B cell (primary cell): ENCODE measurements around the gene MRPS23. TPM values are rescaled to one million over a fixed set of nuclear protein-coding genes. Genes with fewer than 3 reads are reported as not detected.

Experiments used
- ATAC-seq: fragments of 200-7000 bp; cut with Tn5 transposase; one replicate; pipeline ENCODE4 v1.10.0; 2021; ENCODE audit warnings: low read depth, mild to moderate bottlenecking, moderate number of reproducible peaks, moderate library complexity
- CTCF ChIA-PET: fragments of 350-600 bp; sonication (Branson Sonifier 250); formaldehyde crosslinking; loops from one replicate; lab custom pipeline; 2021; ENCODE audit warnings: antibody characterized with exemption, inconsistent platforms; lab: Charles Lee
- POLR2A ChIA-PET: fragments of 350-600 bp; sonication (Branson Sonifier 250); formaldehyde crosslinking; loops from one replicate; lab custom pipeline; 2021; ENCODE audit warnings: antibody characterized with exemption; lab: Charles Lee
- DNase-seq: peaks from one replicate; pipeline ENCODE4 v3.0.0; 2013
- H2AFZ ChIP-seq: 2 replicates; pipeline ENCODE4 v1.6.1; 2012; ENCODE audit warnings: mild to moderate bottlenecking, low read depth, low read length; ENCODE audit not compliant: insufficient read depth, poor library complexity, severe bottlenecking
- H3K27ac ChIP-seq, 2 donors: 1 replicate in 1 of 2; 2 replicates in 1 of 2; pipeline ENCODE4 v1.5.1; 2012 to 2013; ENCODE audit warnings: low read length in 2 of 2, mild to moderate bottlenecking in 2 of 2, moderate library complexity in 1 of 2
- H3K27me3 ChIP-seq, 4 experiments: fragments of 200-600 bp in 1 of 4; sonication (generic) in 1 of 4; replicated peaks in 1 of 4; 1 replicate in 2 of 4; 2 replicates in 2 of 4; pipeline versions ENCODE4 v1.6.1 to v1.7.0; 2013 to 2016; ENCODE audit warnings: low read length in 3 of 4, mild to moderate bottlenecking in 2 of 4, mixed read lengths in 1 of 4, moderate library complexity in 1 of 4; ENCODE audit not compliant: insufficient read depth in 4 of 4, control insufficient read depth in 3 of 4; ENCODE audit errors: control extremely low read depth in 1 of 4
- H3K36me3 ChIP-seq, 2 experiments: replicated peaks in 1 of 2; 1 replicate in 1 of 2; 2 replicates in 1 of 2; pipeline versions ENCODE4 v1.6.1 to v1.7.1; 2013; ENCODE audit warnings: low read length in 1 of 2; ENCODE audit not compliant: insufficient read depth in 2 of 2, control insufficient read depth in 1 of 2; ENCODE audit errors: control extremely low read depth in 1 of 2, extremely low read depth in 1 of 2
- H3K4me1 ChIP-seq, 2 donors: fragments of 200-600 bp in 1 of 2; sonication (generic) in 1 of 2; 1 replicate in 1 of 2; 2 replicates in 1 of 2; pipeline versions ENCODE4 v1.5.1 to v1.6.1; 2013 to 2017; ENCODE audit warnings: low read length in 2 of 2; ENCODE audit not compliant: control insufficient read depth in 2 of 2, insufficient read depth in 2 of 2
- H3K4me2 ChIP-seq: replicated peaks from 2 replicates; pipeline ENCODE3; 2012; ENCODE audit warnings: mild to moderate bottlenecking, low read depth, low read length; ENCODE audit not compliant: poor library complexity, severe bottlenecking
- H3K4me3 ChIP-seq, 5 experiments: fragments of 200-600 bp in 1 of 5; sonication (generic) in 1 of 5; 1 replicate in 3 of 5; 2 replicates in 2 of 5; pipeline versions ENCODE4 v1.5.1 to v1.7.0; 2011 to 2016; ENCODE audit warnings: low read length in 4 of 5, mild to moderate bottlenecking in 4 of 5, low read depth in 2 of 5, control low read depth in 1 of 5, moderate library complexity in 1 of 5; ENCODE audit not compliant: insufficient read depth in 1 of 5; ENCODE audit errors: control extremely low read depth in 1 of 5, extremely low read depth in 1 of 5
- H3K79me2 ChIP-seq: fragments of 200-600 bp; sonication (generic); one replicate; pipeline ENCODE4 v1.6.0; 2016; ENCODE audit warnings: low read length; ENCODE audit not compliant: control insufficient read depth, insufficient read depth
- H3K9ac ChIP-seq: fragments of 200-600 bp; sonication (generic); 2 replicates; pipeline ENCODE4 v1.6.1; 2017; ENCODE audit warnings: mild to moderate bottlenecking, low read length, moderate library complexity
- H3K9me3 ChIP-seq, 3 donors: one replicate each; pipeline versions ENCODE4 v1.6.1 to v1.7.1; 2013; ENCODE audit warnings: low read length in 2 of 3; ENCODE audit not compliant: control insufficient read depth in 2 of 3, insufficient read depth in 1 of 3; ENCODE audit errors: control extremely low read depth in 1 of 3
- H4K20me1 ChIP-seq: 2 replicates; pipeline ENCODE4 v1.6.0; 2012; ENCODE audit warnings: mild to moderate bottlenecking, low read length; ENCODE audit not compliant: insufficient read depth, control insufficient read depth, poor library complexity, severe bottlenecking
- H3K27ac Mint-ChIP-seq: one replicate; pipeline ENCODE4 v1.8.0; 2021; ENCODE audit warnings: mixed read lengths
- H3K27me3 Mint-ChIP-seq: one replicate; pipeline ENCODE4 v1.8.0; 2021; ENCODE audit warnings: mixed read lengths
- H3K4me1 Mint-ChIP-seq: one replicate; pipeline ENCODE4 v1.8.0; 2021; ENCODE audit warnings: mixed read lengths
- H3K4me3 Mint-ChIP-seq: one replicate; pipeline ENCODE4 v1.8.0; 2021; ENCODE audit warnings: mixed read lengths
- H3K9me3 Mint-ChIP-seq: one replicate; pipeline ENCODE4 v1.8.0; 2022; ENCODE audit warnings: mixed read lengths; ENCODE audit not compliant: insufficient read depth
- EZH2 ChIP-seq: IDR thresholded peaks from 2 replicates; pipeline ENCODE4 v1.6.1; 2012; ENCODE audit warnings: borderline replicate concordance, low read depth, mild to moderate bottlenecking, moderate library complexity, low read length; ENCODE audit not compliant: insufficient read depth, poor library complexity, severe bottlenecking
- WGBS: methylation state at CpG from one replicate; pipeline ENCODE4 v1.1.5; 2013; ENCODE audit warnings: missing lambda C conversion rate; ENCODE audit not compliant: insufficient coverage; 5-methylcytosine and 5-hydroxymethylcytosine counted together
- intact Hi-C: fragments of 100-400 bp; cut with micrococcal nuclease; formaldehyde crosslinking; loops from one replicate; pipeline ENCODE4 v1.10.0; 2022
- polyA plus RNA-seq: library from polyadenylated mRNA; depleted of rRNA; stranded (reverse); fragments of >200 nt; gene quantifications from 2 replicates; pipeline ENCODE4 v1.2.3, GENCODE V29; 2012
- total RNA-seq, 2 donors: library from RNA; stranded (reverse); fragments of 120-200 nt in 1 of 2; gene quantifications; 1 replicate in 1 of 2; 2 replicates in 1 of 2; pipeline versions ENCODE4 v1.2.3 to v1.2.4, GENCODE V29; 2013 to 2022
- TF ChIP-seq, protein P1 (sequence below): fragments of 200-600 bp; IDR thresholded peaks from one replicate; pipeline ENCODE4 v1.8.0; 2022; ENCODE audit warnings: antibody characterized with exemption, mild to moderate bottlenecking

The MRPS23 gene
- total and polyA plus RNA-seq, 2 donors (not counting 1 experiment from before 2014, with no cell fraction given), result 10.3 to 25.4 TPM

DNA sequence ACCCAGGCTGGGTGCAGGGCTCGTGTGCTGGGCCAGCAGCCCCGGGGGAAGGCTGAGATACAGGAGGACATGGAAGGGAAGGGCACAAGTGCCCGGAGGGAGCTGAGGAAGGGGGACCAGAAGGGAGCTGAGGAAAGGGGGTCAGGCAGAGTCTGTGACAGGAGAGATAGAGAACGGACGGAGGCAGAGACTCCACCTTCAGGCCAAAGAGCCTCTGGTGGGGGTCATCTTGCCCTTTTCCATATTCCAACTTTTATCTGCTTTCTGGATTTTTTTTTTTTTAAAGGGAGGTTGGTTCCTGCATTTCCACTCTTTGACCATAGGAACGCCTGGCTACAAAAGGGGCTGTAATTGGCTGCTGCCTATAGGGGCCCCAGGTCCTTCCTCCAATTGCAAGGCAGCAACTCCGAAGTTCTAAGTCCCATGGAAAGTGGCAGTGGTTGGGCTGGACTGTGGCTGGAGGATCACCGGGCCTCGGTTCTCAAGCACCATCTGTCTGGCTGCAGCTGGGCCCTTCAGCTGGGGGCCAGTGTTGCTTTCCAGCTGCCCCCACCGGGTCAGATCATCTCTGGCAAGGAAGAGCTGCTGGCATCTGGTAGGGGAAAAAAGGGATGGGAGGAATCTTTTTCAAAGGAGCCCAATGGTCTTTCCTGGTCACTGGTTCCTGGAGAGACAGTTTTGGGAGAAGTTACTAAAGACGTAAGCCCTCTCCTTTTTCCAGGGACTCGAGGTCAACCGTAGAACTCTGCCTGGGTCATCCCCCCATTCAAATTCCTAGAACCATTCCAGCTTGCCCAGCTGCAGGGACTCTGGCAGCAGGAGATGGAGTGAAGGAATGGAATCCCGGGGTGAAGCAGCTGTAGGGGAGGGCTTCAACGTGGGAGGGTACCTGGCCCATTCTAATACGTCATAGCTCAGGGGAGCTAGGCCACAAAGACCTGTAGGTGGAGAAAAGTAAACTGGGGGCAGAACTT, 13.1 kb upstream of the MRPS23 start:
- ATAC-seq (no peak), DNase-seq (no peak)
- no peak overlapping the region for H3K4me2 ChIP-seq
- H3K9me3 ChIP-seq, result peaks cover 0 to 4% (median 0%) of the 10 kb centered on the region in 3 donors
- ChIA-PET POLR2A (interaction anchor here (0.5 to 0.6 kb wide), 2 partner anchors 34 to 1756 kb away, joined by 3 to 5 read pairs; no protein-coding TSS in a partner anchor), CTCF (interaction anchor here (0.8 to 18.1 kb wide), 2 partner anchors 131 to 250 kb away, joined by 3 to 468 read pairs; partner anchors contain the start of gene VEZF1)
- Mint-ChIP-seq H3K9me3 (no peaks in the 10 kb centered on the region), H3K4me3 (no peak overlapping the region), H3K27ac (no peak overlapping the region), H3K4me1 (peaks cover 26% of the 10 kb centered on the region), H3K27me3 (peaks cover 21% of the 10 kb centered on the region)
- no peaks in the 10 kb centered on the region for H4K20me1 ChIP-seq
- H3K4me3 ChIP-seq, result no peak overlapping the region
- no peaks in the 10 kb centered on the region for H3K36me3 ChIP-seq
- no peak for TF ChIP-seq EZH2
- TF ChIP-seq, protein P1, sequence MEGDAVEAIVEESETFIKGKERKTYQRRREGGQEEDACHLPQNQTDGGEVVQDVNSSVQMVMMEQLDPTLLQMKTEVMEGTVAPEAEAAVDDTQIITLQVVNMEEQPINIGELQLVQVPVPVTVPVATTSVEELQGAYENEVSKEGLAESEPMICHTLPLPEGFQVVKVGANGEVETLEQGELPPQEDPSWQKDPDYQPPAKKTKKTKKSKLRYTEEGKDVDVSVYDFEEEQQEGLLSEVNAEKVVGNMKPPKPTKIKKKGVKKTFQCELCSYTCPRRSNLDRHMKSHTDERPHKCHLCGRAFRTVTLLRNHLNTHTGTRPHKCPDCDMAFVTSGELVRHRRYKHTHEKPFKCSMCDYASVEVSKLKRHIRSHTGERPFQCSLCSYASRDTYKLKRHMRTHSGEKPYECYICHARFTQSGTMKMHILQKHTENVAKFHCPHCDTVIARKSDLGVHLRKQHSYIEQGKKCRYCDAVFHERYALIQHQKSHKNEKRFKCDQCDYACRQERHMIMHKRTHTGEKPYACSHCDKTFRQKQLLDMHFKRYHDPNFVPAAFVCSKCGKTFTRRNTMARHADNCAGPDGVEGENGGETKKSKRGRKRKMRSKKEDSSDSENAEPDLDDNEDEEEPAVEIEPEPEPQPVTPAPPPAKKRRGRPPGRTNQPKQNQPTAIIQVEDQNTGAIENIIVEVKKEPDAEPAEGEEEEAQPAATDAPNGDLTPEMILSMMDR, result no peak
- no peak overlapping the region for H3K27ac ChIP-seq
- no peaks in the 10 kb centered on the region for H3K79me2 ChIP-seq
- 87% methylated on average over 10 of the region's 16 CpGs for WGBS
- intact Hi-C loops, result no loop called here
- no peak overlapping the region for H3K9ac ChIP-seq
- H3K27me3 ChIP-seq, result peaks cover 0 to 51% (median 19%) of the 10 kb centered on the region in 4 experiments
- H3K4me1 ChIP-seq, result peaks cover 23 to 26% of the 10 kb centered on the region in 2 donors
- H2AFZ ChIP-seq, result no peak overlapping the region
